MM.1S (cell line): Measurements from ENCODE around the gene SLC7A9.

Experiments used
- DNase-seq: peaks from one replicate; pipeline ENCODE4 v3.0.0-alpha.2; 2015
- H2AFZ ChIP-seq: fragments of 300-600 bp; sonication (generic); 2 replicates; pipeline ENCODE4 v1.6.0; 2016; ENCODE audit warnings: antibody characterized with exemption, low read length
- H3F3A ChIP-seq: fragments of 300-600 bp; sonication (generic); 2 replicates; pipeline ENCODE4 v1.6.1; 2016; ENCODE audit warnings: mild to moderate bottlenecking, antibody characterized with exemption, low read length, moderate library complexity, mixed read lengths; ENCODE audit not compliant: insufficient read depth
- H3K27ac ChIP-seq: fragments of 300-600 bp; sonication (generic); 2 replicates; pipeline ENCODE4 v1.5.1; 2016; ENCODE audit warnings: mild to moderate bottlenecking, low read length
- H3K27me3 ChIP-seq: fragments of 300-600 bp; sonication (generic); replicated peaks from 2 replicates; pipeline ENCODE4 v1.6.0; 2016; ENCODE audit warnings: low read length; ENCODE audit not compliant: insufficient read depth
- H3K36me3 ChIP-seq: fragments of 300-600 bp; sonication (generic); replicated peaks from 2 replicates; pipeline ENCODE4 v1.6.1; 2016; ENCODE audit warnings: mild to moderate bottlenecking, low read length, mixed read lengths; ENCODE audit not compliant: insufficient read depth
- H3K4me1 ChIP-seq: fragments of 300-600 bp; sonication (generic); 2 replicates; pipeline ENCODE4 v1.6.1; 2016; ENCODE audit warnings: low read length, mixed read lengths
- H3K4me2 ChIP-seq: fragments of 300-600 bp; sonication (generic); 2 replicates; pipeline ENCODE4 v1.6.0; 2016; ENCODE audit warnings: low read depth, low read length
- H3K4me3 ChIP-seq: fragments of 300-600 bp; sonication (generic); 2 replicates; pipeline ENCODE4 v1.5.1; 2016; ENCODE audit warnings: low read length, mixed read lengths
- H3K79me2 ChIP-seq: fragments of 300-600 bp; sonication (generic); 2 replicates; pipeline ENCODE4 v1.6.1; 2016; ENCODE audit warnings: mixed run types, low read length, mixed read lengths
- H3K9ac ChIP-seq: fragments of 300-600 bp; sonication (generic); 2 replicates; pipeline ENCODE4 v1.6.1; 2016; ENCODE audit warnings: low read length, mixed read lengths
- H3K9me2 ChIP-seq: fragments of 300-600 bp; sonication (generic); replicated peaks from 2 replicates; pipeline ENCODE4 v1.6.1; 2016; ENCODE audit warnings: mild to moderate bottlenecking, low read length, mixed read lengths; ENCODE audit not compliant: insufficient read depth
- H3K9me3 ChIP-seq: fragments of 300-600 bp; sonication (generic); replicated peaks from 2 replicates; pipeline ENCODE4 v1.6.1; 2016; ENCODE audit warnings: mild to moderate bottlenecking, low read length, mixed read lengths; ENCODE audit not compliant: insufficient read depth
- H4K20me1 ChIP-seq: fragments of 300-600 bp; sonication (generic); 2 replicates; pipeline ENCODE4 v1.6.1; 2016; ENCODE audit warnings: mild to moderate bottlenecking, low read length, moderate library complexity, mixed read lengths; ENCODE audit not compliant: insufficient read depth
- EZH2 ChIP-seq: fragments of 300-600 bp; sonication (generic); optimal IDR thresholded peaks from 2 replicates; pipeline ENCODE3; 2017; ENCODE audit warnings: low read depth, mild to moderate bottlenecking, antibody characterized with exemption, low read length, mixed read lengths
- EZH2phosphoT487 ChIP-seq: fragments of 300-600 bp; sonication (generic); IDR thresholded peaks from 2 replicates; pipeline ENCODE4 v1.6.1; 2018; ENCODE audit warnings: antibody characterized with exemption, low read length
- TF ChIP-seq, protein P1 (sequence below): fragments of 300-600 bp; sonication (generic); IDR thresholded peaks from 2 replicates; pipeline ENCODE4 v1.5.1; 2016; ENCODE audit warnings: antibody characterized with exemption, low read length, mixed read lengths

SLC7A9 gene

DNA sequence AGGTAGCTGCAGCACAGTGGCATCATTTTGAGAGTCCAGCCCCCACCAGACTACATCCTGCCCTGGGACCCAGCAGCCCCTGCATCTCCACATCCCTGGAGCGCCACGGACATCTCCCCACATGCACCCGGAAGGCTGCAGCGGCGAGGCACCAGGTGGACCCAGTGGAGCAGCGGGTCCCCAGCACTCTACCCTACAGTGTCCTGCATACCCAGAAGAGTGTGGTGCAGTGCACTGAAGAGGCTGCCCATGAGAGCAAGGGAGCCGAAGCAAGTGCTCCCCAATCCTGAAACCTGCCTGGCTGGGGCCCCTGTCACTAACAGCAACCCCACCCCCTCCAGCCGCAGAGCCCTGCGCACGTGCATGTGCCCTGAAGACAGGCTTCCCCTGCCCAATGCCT, 21.3 kb upstream of the SLC7A9 start:
- Histone ChIP-seq H3K4me2 (no peak overlapping the region), H3K4me1 (no peaks in the 10 kb centered on the region), H3K9me3 (no peaks in the 10 kb centered on the region; the same call in 1 of the 2 replicates), H3K27me3 (no peaks in the 10 kb centered on the region; the same call in 1 of the 2 replicates), H3K9me2 (no peaks in the 10 kb centered on the region), H3F3A (no peaks in the 10 kb centered on the region), H3K79me2 (no peaks in the 10 kb centered on the region), H3K9ac (no peak overlapping the region), H4K20me1 (no peaks in the 10 kb centered on the region), H3K4me3 (no peak overlapping the region), H3K27ac (no peak overlapping the region), H2AFZ (no peak overlapping the region), H3K36me3 (no peaks in the 10 kb centered on the region)
- no peak for DNase-seq
- TF ChIP-seq, protein P1, sequence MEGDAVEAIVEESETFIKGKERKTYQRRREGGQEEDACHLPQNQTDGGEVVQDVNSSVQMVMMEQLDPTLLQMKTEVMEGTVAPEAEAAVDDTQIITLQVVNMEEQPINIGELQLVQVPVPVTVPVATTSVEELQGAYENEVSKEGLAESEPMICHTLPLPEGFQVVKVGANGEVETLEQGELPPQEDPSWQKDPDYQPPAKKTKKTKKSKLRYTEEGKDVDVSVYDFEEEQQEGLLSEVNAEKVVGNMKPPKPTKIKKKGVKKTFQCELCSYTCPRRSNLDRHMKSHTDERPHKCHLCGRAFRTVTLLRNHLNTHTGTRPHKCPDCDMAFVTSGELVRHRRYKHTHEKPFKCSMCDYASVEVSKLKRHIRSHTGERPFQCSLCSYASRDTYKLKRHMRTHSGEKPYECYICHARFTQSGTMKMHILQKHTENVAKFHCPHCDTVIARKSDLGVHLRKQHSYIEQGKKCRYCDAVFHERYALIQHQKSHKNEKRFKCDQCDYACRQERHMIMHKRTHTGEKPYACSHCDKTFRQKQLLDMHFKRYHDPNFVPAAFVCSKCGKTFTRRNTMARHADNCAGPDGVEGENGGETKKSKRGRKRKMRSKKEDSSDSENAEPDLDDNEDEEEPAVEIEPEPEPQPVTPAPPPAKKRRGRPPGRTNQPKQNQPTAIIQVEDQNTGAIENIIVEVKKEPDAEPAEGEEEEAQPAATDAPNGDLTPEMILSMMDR, result no peak
- TF ChIP-seq EZH2 (no peak), EZH2phosphoT487 (no peak)

DNA sequence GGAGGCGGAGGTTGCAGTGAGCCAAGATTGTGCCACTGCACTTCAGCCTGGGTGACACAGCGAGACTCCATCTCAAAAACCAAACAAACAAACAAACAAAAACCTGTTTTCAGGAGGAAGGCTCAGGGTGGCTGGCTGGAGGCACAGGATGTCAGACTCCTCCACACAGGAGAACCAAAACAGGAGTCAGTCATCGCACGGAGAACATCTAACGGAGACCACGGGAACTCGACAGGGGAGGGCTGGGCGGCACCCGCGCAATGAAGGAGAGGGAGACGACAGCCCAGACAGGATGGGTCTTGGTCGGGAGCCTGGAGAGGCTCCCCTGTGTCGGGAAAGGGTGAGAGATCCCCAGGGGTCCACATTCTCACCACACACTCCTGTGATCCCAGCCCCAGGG, 20.8 kb upstream of the SLC7A9 start:
- Histone ChIP-seq H3K9ac (no peak overlapping the region), H4K20me1 (no peaks in the 10 kb centered on the region), H3K79me2 (no peaks in the 10 kb centered on the region), H3K9me3 (no peaks in the 10 kb centered on the region; the same call in 1 of the 2 replicates), H3K36me3 (no peaks in the 10 kb centered on the region), H3K27ac (no peak overlapping the region), H3K27me3 (no peaks in the 10 kb centered on the region; the same call in 1 of the 2 replicates), H3K9me2 (no peaks in the 10 kb centered on the region), H2AFZ (no peak overlapping the region), H3K4me2 (no peak overlapping the region), H3F3A (no peaks in the 10 kb centered on the region), H3K4me3 (no peak overlapping the region), H3K4me1 (no peaks in the 10 kb centered on the region)
- no peak for DNase-seq
- TF ChIP-seq EZH2 (no peak), EZH2phosphoT487 (no peak)
- TF ChIP-seq, protein P1, result no peak

DNA sequence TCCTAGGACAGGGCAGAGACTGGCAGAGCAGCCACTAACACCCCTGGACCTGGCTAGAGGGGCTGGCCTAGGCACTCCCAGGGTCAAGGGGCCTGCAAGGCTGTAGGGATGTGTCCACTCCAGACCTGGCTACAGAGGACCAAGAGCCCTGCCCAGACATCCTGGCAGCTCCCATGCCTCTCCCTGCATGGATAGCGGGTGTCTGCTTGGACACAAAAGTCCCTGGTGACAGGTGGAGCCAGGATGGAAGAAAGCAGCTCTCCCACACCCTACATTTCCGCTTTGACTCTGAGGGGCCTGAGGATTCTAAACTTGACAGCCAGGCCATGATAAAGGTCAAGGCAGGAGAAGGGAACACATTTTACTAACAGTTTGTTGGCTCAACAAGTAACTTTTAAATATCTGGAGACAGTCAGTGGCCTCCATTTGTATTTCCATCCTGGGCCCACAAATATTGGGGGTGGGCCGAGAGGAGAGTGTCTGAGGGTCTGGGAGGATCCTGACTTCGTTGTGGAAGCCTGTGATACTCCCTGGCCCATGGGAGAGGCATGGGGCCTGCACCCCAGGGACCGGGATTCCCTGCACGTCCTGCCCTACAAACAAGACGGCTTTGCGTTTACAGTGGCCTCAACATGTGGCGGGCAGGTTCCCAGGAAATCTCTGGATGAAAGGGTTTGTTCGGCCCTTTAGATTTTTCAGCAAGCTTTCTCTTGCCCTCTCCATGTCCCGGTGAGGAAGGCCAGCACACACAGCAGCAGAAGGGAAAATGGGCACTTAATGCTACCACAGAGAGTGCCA, 19.8 kb upstream of the SLC7A9 start:
- TF ChIP-seq EZH2phosphoT487 (no peak), EZH2 (no peak)
- no peak for DNase-seq
- Histone ChIP-seq H3F3A (no peaks in the 10 kb centered on the region), H3K9me3 (no peaks in the 10 kb centered on the region; the same call in 1 of the 2 replicates), H3K36me3 (no peaks in the 10 kb centered on the region), H3K27ac (no peak overlapping the region), H4K20me1 (no peaks in the 10 kb centered on the region), H3K9me2 (no peaks in the 10 kb centered on the region), H3K4me2 (no peak overlapping the region), H3K4me3 (no peak overlapping the region), H3K27me3 (no peaks in the 10 kb centered on the region), H3K4me1 (no peaks in the 10 kb centered on the region), H2AFZ (no peak overlapping the region), H3K9ac (no peak overlapping the region), H3K79me2 (no peaks in the 10 kb centered on the region)
